HG02938 (cell line): ENCODE measurements around the gene ADH1A.
"Not testable (repeated sequence)": the region's sequence is repeated elsewhere in the genome, so short reads cannot be mapped to it uniquely, and the experiment has no call there.

ENCODE experiments used
- ATAC-seq: cut with Tn5 transposase; IDR thresholded peaks from one replicate; pipeline ENCODE4 v1.9.1; 2021; ENCODE audit warnings: mild to moderate bottlenecking, moderate library complexity; ENCODE audit not compliant: unreplicated experiment

The ADH1A gene

GRCh38 chr4:99282731-99283130 lies 8.1 kb downstream of the ADH1A start:
- ATAC-seq: no peak

DNA sequence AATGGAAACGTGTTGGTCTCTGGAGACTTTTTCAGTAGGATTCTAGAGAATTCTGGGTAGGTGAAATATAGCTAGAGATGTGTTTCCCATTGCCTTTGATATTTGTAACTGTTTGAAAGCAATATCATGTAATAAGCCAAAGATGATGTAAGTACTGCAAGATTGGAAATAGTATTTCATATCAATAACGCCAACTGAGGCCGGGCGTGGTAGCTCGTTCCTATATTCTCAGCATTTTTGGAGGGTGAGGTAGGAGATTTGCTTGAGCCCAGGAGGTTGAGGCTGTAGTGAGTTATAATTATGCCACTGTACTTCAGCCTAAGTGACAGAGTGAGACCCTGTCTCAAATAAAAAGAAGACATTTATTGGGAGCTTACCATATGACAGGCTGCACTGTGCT lies 9.5 kb downstream of the ADH1A start:
- no peak for ATAC-seq

GRCh38 chr4:99276417-99276816 lies 14.4 kb downstream of the ADH1A start:
- no peak for ATAC-seq

- ATAC-seq: no peak
Observed at GRCh38 chr4:99275885-99276284, 14.9 kb downstream of the ADH1A start.

DNA sequence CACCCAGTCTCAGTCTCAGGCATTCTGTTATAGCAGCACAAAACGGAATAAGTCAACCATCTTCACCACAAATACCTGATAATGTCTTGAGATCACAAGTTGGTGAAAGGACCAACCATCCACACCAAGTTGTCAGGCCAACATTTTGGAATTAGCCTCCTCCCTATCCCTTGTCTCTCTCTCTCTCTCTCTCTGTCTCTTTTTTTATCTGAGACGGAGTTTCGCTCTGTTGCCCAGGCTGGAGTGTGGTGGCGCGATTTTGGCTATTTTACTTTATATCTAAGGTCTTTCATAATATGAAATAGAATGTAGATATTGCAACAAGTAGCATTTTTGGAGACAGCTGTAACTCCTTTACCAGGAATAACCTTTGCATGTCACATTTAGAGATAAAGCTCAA lies 15.7 kb downstream of the ADH1A start:
- ATAC-seq: no peak

GRCh38 chr4:99273704-99274103 lies 17.1 kb downstream of the ADH1A start:
- ATAC-seq: no peak

- ATAC-seq: no peak
Observed at GRCh38 chr4:99264927-99265326, 25.9 kb downstream of the ADH1A start.

DNA sequence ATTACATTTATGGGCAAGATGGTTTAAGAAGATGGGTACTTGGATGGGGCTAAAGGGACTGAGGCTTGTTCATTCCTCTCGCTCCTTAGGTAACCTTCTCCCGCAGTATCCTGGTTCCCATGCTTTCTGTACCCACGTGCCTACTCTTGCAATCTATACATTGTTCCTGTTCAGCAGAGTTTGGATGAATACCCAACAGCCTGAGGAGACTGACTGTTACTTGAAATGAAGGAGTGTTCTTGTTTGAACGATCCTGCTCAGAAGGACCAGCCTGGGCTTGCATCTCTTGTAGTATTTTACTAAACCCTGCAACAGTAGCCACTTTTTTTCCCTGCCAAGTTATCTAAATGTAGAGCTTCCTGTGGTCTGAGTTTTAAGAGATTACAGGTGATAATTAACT lies 38.0 kb downstream of the ADH1A start:
- no peak for ATAC-seq

- ATAC-seq: no peak
Observed at GRCh38 chr4:99248714-99249113, 42.1 kb downstream of the ADH1A start.

DNA sequence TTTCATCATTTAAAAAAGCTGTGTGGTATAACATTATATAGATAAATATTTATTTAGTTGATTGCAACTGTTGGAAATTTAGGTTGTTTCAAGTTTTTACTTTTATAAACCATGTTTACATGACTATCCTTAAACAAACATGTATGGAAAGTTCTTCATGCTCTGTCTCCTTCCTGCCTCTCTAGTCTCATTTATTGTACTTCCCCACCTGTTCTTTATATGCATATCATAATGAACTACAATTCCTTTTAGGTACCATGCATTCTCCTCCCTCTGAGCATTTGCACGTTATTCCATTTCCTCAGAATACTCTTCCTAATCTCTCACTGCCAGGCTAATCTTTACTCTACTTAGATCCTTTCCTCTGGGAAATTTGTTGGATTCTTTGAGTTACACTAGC lies 54.8 kb downstream of the ADH1A start:
- ATAC-seq: no peak

DNA sequence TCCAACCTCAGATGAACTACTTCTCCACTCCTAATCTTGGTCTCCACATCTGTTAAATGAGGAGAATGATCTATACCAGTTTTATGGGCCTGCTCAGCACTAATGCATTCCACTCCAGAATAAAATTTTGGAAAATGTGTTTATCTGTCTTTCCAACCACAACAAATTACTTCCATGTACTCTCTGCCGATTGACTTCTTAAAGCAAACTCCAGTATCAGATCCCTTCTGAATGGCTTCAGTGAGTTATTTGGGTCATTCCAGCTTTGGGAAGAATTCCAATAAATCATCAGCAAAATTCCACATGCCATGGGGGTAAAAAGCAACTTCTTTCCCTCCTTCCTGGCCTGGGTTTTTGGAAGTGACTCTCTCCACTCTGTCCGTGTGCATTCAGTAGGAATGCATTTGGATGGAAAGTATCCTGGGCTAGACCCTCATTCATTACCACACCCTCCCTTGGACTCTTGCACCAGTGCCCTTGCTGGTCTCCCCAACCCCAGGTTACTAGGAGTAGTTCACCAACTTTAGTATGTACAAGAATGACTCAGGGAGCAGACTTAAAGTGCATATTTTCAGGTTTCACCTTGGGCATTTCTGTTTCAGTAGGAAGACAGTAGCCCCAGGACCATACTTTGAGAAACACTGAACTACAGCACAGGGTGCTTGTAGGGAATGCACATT lies 56.3 kb downstream of the ADH1A start:
- ATAC-seq: no peak

DNA sequence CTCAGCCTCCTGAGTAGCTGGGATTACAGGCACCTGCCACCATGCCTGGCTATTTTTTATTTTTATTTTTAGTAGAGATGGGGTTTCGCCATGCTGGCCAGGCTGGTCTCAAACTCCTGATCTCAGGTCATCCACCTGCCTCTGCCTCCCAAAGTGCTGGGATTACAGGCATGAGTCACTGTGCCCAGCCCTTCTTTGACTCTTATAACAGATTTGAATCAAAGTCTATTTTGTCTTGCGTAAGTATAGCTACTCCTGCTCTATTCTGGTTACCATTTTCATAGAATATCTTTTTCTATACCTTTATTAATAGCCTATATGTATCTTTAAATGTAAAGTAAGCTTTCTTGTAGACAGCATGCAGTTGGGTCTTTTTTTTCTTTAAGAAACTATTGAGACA lies 57.4 kb downstream of the ADH1A start:
- ATAC-seq: not testable (repeated sequence)

DNA sequence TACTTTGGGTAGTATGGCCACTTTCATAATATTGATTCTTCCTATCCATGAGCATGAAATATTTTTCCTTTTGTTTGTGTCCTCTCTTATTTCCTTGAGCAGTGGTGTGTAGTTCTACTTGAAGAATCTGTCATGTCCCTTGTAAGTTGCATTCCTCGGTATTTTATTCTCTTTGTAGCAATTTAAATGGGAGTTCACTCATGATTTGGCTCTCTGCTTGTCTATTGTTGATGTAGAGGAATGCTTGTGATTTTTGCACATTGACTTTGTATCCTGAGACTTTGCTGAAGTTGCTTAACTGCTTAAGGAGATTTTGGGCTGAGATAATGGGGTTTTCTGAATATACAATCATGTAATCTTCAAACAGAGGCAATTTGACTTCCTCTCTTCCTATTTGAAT lies 62.1 kb downstream of the ADH1A start:
- ATAC-seq: not testable (repeated sequence)

DNA sequence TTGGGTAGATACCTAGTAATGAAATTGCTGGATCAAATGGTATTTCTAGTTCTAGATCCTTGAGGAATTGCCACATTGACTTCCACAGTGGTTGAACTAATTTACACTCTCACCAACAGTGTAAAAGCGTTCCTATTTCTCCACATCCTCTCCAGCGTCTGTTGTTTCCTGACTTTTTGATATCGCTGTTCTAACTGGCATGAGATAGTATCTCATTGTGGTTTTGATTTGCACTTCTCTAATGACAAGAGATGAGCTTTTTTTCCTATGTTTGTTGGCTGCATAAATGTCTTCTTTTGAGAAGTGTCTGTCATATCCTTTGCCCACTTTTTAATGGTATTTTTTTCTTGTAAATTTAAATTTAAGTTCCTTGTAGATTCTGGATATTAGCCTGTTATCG lies 63.1 kb downstream of the ADH1A start:
- not testable (repeated sequence) for ATAC-seq
